ENCODE data around the gene GPC3.

GRCh38 chrX:133576876-133577275 lies 408.5 kb downstream of the GPC3 start:
- TF ChIP-seq, protein P1, sequence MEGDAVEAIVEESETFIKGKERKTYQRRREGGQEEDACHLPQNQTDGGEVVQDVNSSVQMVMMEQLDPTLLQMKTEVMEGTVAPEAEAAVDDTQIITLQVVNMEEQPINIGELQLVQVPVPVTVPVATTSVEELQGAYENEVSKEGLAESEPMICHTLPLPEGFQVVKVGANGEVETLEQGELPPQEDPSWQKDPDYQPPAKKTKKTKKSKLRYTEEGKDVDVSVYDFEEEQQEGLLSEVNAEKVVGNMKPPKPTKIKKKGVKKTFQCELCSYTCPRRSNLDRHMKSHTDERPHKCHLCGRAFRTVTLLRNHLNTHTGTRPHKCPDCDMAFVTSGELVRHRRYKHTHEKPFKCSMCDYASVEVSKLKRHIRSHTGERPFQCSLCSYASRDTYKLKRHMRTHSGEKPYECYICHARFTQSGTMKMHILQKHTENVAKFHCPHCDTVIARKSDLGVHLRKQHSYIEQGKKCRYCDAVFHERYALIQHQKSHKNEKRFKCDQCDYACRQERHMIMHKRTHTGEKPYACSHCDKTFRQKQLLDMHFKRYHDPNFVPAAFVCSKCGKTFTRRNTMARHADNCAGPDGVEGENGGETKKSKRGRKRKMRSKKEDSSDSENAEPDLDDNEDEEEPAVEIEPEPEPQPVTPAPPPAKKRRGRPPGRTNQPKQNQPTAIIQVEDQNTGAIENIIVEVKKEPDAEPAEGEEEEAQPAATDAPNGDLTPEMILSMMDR (IDR thresholded peaks at IDR 0.05) = no peak
- TF ChIP-seq EP300 (IDR thresholded peaks at IDR 0.05; ENCODE audit: borderline replicate concordance in 1 of 2, low read depth in 1 of 2, low read length in 1 of 2) (no peak), TAF1 (IDR thresholded peaks at IDR 0.05; ENCODE audit: borderline replicate concordance, low read depth, low read length) (no peak), FOXJ3 (CRISPR knock-in tag; IDR thresholded peaks at IDR 0.05) (no peak), POLR2AphosphoS5 (IDR thresholded peaks at IDR 0.05; ENCODE audit: low read depth, low read length) (no peak), RAD21 (IDR thresholded peaks at IDR 0.05; ENCODE audit: low read length) (no peak), SIN3A (IDR thresholded peaks at IDR 0.05; ENCODE audit: borderline replicate concordance, low read depth, low read length) (no peak), USF1 (IDR thresholded peaks at IDR 0.05; ENCODE audit: borderline replicate concordance, low read depth) (no peak), MXI1 (IDR thresholded peaks at IDR 0.05; ENCODE audit: low read depth, low read length) (no peak), CHD2 (IDR thresholded peaks at IDR 0.05; ENCODE audit: low read length, partially characterized antibody) (no peak), TEAD4 (IDR thresholded peaks at IDR 0.05; ENCODE audit: borderline replicate concordance, insufficient read depth) (no peak), EZH2phosphoT487 (IDR thresholded peaks at IDR 0.05; ENCODE audit: borderline replicate concordance, low read depth) (no peak)
- TF ChIP-seq, protein P2, sequence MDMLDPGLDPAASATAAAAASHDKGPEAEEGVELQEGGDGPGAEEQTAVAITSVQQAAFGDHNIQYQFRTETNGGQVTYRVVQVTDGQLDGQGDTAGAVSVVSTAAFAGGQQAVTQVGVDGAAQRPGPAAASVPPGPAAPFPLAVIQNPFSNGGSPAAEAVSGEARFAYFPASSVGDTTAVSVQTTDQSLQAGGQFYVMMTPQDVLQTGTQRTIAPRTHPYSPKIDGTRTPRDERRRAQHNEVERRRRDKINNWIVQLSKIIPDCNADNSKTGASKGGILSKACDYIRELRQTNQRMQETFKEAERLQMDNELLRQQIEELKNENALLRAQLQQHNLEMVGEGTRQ (IDR thresholded peaks at IDR 0.05; ENCODE audit: borderline replicate concordance, low read depth, low read length) = no peak
- TF ChIP-seq, protein P3, sequence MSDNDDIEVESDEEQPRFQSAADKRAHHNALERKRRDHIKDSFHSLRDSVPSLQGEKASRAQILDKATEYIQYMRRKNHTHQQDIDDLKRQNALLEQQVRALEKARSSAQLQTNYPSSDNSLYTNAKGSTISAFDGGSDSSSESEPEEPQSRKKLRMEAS (IDR thresholded peaks at IDR 0.05; ENCODE audit: low read depth) = no peak

Measured in SK-N-SH (cell line).